Hepatocyte (in vitro differentiated cells): ENCODE results near the gene NOS1AP. TPM values are rescaled to one million over a fixed set of nuclear protein-coding genes. Genes with fewer than 3 reads are reported as not detected.

ENCODE experiments used
- DNase-seq: peaks from one replicate; pipeline ENCODE4 v3.0.0-alpha.2; 2016; ENCODE audit warnings: low spot score
- H2AFZ ChIP-seq: fragments of 200-600 bp; sonication (generic); 2 replicates; pipeline ENCODE4 v1.6.0; 2016; ENCODE audit warnings: antibody characterized with exemption, mild to moderate bottlenecking
- H3K27ac ChIP-seq: fragments of 200-600 bp; sonication (generic); 2 replicates; pipeline ENCODE4 v1.5.1; 2016; ENCODE audit warnings: mild to moderate bottlenecking
- H3K27me3 ChIP-seq: fragments of 200-600 bp; sonication (generic); 2 replicates; pipeline ENCODE4 v1.6.1; 2016
- H3K36me3 ChIP-seq: fragments of 200-600 bp; sonication (generic); replicated peaks from 2 replicates; pipeline ENCODE4 v1.5.1; 2016; ENCODE audit warnings: low read depth; ENCODE audit not compliant: insufficient read depth
- H3K4me1 ChIP-seq: fragments of 200-600 bp; sonication (generic); 2 replicates; pipeline ENCODE4 v1.5.1; 2016; ENCODE audit warnings: mild to moderate bottlenecking, moderate library complexity; ENCODE audit not compliant: insufficient read depth
- H3K4me2 ChIP-seq: fragments of 200-600 bp; sonication (generic); 2 replicates; pipeline ENCODE4 v1.6.0; 2016
- H3K4me3 ChIP-seq: fragments of 200-600 bp; sonication (generic); 2 replicates; pipeline ENCODE4 v1.5.1; 2016; ENCODE audit warnings: mild to moderate bottlenecking
- H3K79me2 ChIP-seq: fragments of 200-600 bp; sonication (generic); 2 replicates; pipeline ENCODE4 v1.6.0; 2017; ENCODE audit warnings: mild to moderate bottlenecking
- H3K9me2 ChIP-seq: fragments of 200-600 bp; sonication (generic); replicated peaks from 2 replicates; pipeline ENCODE4 v1.6.0; 2017; ENCODE audit warnings: mild to moderate bottlenecking; ENCODE audit not compliant: insufficient read depth
- H3K9me3 ChIP-seq: fragments of 200-600 bp; sonication (generic); 2 replicates; pipeline ENCODE4 v1.5.1; 2016; ENCODE audit warnings: low read depth, mild to moderate bottlenecking
- H4K20me1 ChIP-seq: fragments of 200-600 bp; sonication (generic); 2 replicates; pipeline ENCODE4 v1.6.0; 2016; ENCODE audit warnings: mild to moderate bottlenecking; ENCODE audit not compliant: insufficient read depth, poor library complexity, severe bottlenecking
- CTCF ChIP-seq: fragments of 200-600 bp; sonication (generic); IDR thresholded peaks from 2 replicates; pipeline ENCODE4 v1.5.1; 2016; ENCODE audit warnings: antibody characterized with exemption, mild to moderate bottlenecking; ENCODE audit not compliant: poor library complexity
- EZH2 ChIP-seq: fragments of 200-600 bp; sonication (generic); IDR thresholded peaks from 2 replicates; pipeline ENCODE4 v1.6.1; 2016; ENCODE audit warnings: antibody characterized with exemption, mild to moderate bottlenecking, borderline replicate concordance
- EZH2phosphoT487 ChIP-seq: fragments of 200-600 bp; sonication (generic); IDR thresholded peaks from one replicate; pipeline ENCODE4 v1.6.1; 2018; ENCODE audit warnings: antibody characterized with exemption, mild to moderate bottlenecking, low read depth, moderate library complexity; ENCODE audit not compliant: unreplicated experiment, severe bottlenecking
- WGBS: methylation state at CpG from one replicate; pipeline ENCODE4 v1.1.6; 2016; ENCODE audit warnings: low lambda C conversion rate; ENCODE audit errors: missing lambda C conversion rate; 5-methylcytosine and 5-hydroxymethylcytosine counted together
- polyA plus RNA-seq: library from polyadenylated mRNA; unstranded; fragments of >200 nt; fragmentation: Nextera tagmentation; extraction: Ambion mirVana; gene quantifications from 2 replicates; pipeline ENCODE4 v1.2.1, GENCODE V29; 2016
- total RNA-seq: library from RNA; depleted of rRNA; stranded (reverse); fragments of >200 nt; gene quantifications from 2 replicates; pipeline ENCODE4 v1.2.3, GENCODE V29; 2014

Gene NOS1AP
- total and polyA plus RNA-seq, 2 experiments from 2014 or later, result 0.97 to 4.4 TPM

GRCh38 chr1:162283657-162284056 is 214.2 kb downstream of the NOS1AP start:
- Histone ChIP-seq H3K4me1 (peaks cover 16% of the 10 kb centered on the region), H3K27ac (no peak overlapping the region), H2AFZ (no peak overlapping the region), H3K79me2 (no peaks in the 10 kb centered on the region), H4K20me1 (no peaks in the 10 kb centered on the region), H3K4me3 (no peak overlapping the region), H3K9me2 (no peaks in the 10 kb centered on the region), H3K4me2 (no peak overlapping the region), H3K9me3 (no peaks in the 10 kb centered on the region), H3K36me3 (no peaks in the 10 kb centered on the region), H3K27me3 (no peaks in the 10 kb centered on the region)
- WGBS, result 76% methylated on average over 2 of the region's 2 CpGs
- DNase-seq, result no peak
- TF ChIP-seq EZH2 (no peak), CTCF (no peak), EZH2phosphoT487 (no peak)

GRCh38 chr1:162284206-162284955 is 214.9 kb downstream of the NOS1AP start:
- peak overlapping the region; percentile 39 for H3K27ac ChIP-seq
- WGBS, result 91% methylated on average over 3 of the region's 3 CpGs
- peaks cover 16% of the 10 kb centered on the region for H3K4me1 ChIP-seq
- H2AFZ ChIP-seq, result no peak overlapping the region
- H3K79me2 ChIP-seq, result no peaks in the 10 kb centered on the region
- no peaks in the 10 kb centered on the region for H4K20me1 ChIP-seq
- no peaks in the 10 kb centered on the region for H3K36me3 ChIP-seq
- no peak overlapping the region for H3K4me2 ChIP-seq
- TF ChIP-seq CTCF (no peak), EZH2phosphoT487 (no peak), EZH2 (no peak)
- H3K4me3 ChIP-seq, result no peak overlapping the region
- no peaks in the 10 kb centered on the region for H3K9me3 ChIP-seq
- no peak for DNase-seq
- H3K9me2 ChIP-seq, result no peaks in the 10 kb centered on the region
- H3K27me3 ChIP-seq, result no peaks in the 10 kb centered on the region

- Histone ChIP-seq H3K9me2 (no peaks in the 10 kb centered on the region), H3K9me3 (no peaks in the 10 kb centered on the region), H3K4me3 (no peak overlapping the region), H3K36me3 (no peaks in the 10 kb centered on the region), H3K4me1 (peaks cover 16% of the 10 kb centered on the region), H2AFZ (no peak overlapping the region), H4K20me1 (no peaks in the 10 kb centered on the region), H3K4me2 (no peak overlapping the region), H3K27ac (peak overlapping the region; percentile 39), H3K79me2 (no peaks in the 10 kb centered on the region), H3K27me3 (no peaks in the 10 kb centered on the region)
- WGBS, result 37% methylated on average over 5 of the region's 5 CpGs
- TF ChIP-seq EZH2phosphoT487 (no peak), EZH2 (no peak), CTCF (no peak)
- peak; percentile 81 for DNase-seq
These were observed 215.7 kb downstream of the NOS1AP start for GRCh38 chr1:162285149-162285561.

- 84% methylated on average over 1 of the region's 1 CpG for WGBS
- H3K4me2 ChIP-seq, result no peak overlapping the region
- no peak overlapping the region for H3K27ac ChIP-seq
- DNase-seq, result no peak
- TF ChIP-seq EZH2, result no peak
- TF ChIP-seq CTCF, result no peak
- H3K79me2 ChIP-seq, result no peaks in the 10 kb centered on the region
- H3K4me1 ChIP-seq, result peaks cover 8% of the 10 kb centered on the region
- H3K27me3 ChIP-seq, result no peaks in the 10 kb centered on the region
- no peak overlapping the region for H2AFZ ChIP-seq
- H3K4me3 ChIP-seq, result no peak overlapping the region
- H3K36me3 ChIP-seq, result no peaks in the 10 kb centered on the region
- no peaks in the 10 kb centered on the region for H3K9me3 ChIP-seq
- no peaks in the 10 kb centered on the region for H3K9me2 ChIP-seq
- no peaks in the 10 kb centered on the region for H4K20me1 ChIP-seq
These were observed 221.5 kb downstream of the NOS1AP start for GRCh38 chr1:162291000-162291399.
